HEK293 (cell line): ENCODE data around the gene OSBP2.

Experiments
- CTCF ChIA-PET: fragments of 350-600 bp; formaldehyde crosslinking; extraction: SDS; loops from one replicate; lab custom pipeline; 2021; ENCODE audit warnings: antibody characterized with exemption; lab: Yijun Ruan, JAX
- POLR2A ChIA-PET: fragments of 300-600 bp; formaldehyde crosslinking; extraction: SDS; loops from one replicate; lab custom pipeline; 2020; ENCODE audit warnings: antibody characterized with exemption, inconsistent platforms; lab: Yijun Ruan, JAX
- H3K27ac ChIP-seq: fragments of 200-500 bp; sonication (Bioruptor generic); 2 replicates; pipeline ENCODE4 v1.5.1; 2014; ENCODE audit warnings: low read depth, low read length, control low read depth, inconsistent platforms; ENCODE audit errors: extremely low read depth
- H3K36me3 ChIP-seq, 2 experiments: fragments of 200-500 bp in 1 of 2; sonication (Bioruptor generic) in 1 of 2; 1 replicate in 1 of 2; 2 replicates in 1 of 2; pipeline ENCODE4 v1.5.1; 2014 to 2017; ENCODE audit warnings: inconsistent platforms in 2 of 2, low read length in 2 of 2; ENCODE audit not compliant: control insufficient read depth in 2 of 2, insufficient read depth in 1 of 2
- H3K4me1 ChIP-seq: fragments of 200-500 bp; sonication (Bioruptor generic); 2 replicates; pipeline ENCODE4 v1.5.1; 2014; ENCODE audit warnings: mild to moderate bottlenecking, low read length, inconsistent platforms; ENCODE audit not compliant: control insufficient read depth, insufficient read depth
- H3K4me3 ChIP-seq: 2 replicates; pipeline ENCODE4 v1.5.1; 2011; ENCODE audit warnings: low read depth, mild to moderate bottlenecking, control low read depth, low read length, moderate library complexity
- H3K9me3 ChIP-seq: fragments of 200-500 bp; sonication (Bioruptor generic); 2 replicates; pipeline ENCODE4 v1.5.1; 2014; ENCODE audit warnings: low read depth, low read length, inconsistent platforms; ENCODE audit not compliant: control insufficient read depth, insufficient read depth
- GFI1B ChIP-seq: fragments of 450-650 bp; formaldehyde crosslinking; IDR thresholded peaks from 2 replicates; pipeline ENCODE4 v1.5.1; 2016; ENCODE audit warnings: missing biosample characterization, missing genetic modification characterization
- OVOL3 ChIP-seq: fragments of 450-650 bp; formaldehyde crosslinking; IDR thresholded peaks from 2 replicates; pipeline ENCODE4 v1.5.1; 2016; ENCODE audit warnings: missing biosample characterization, missing genetic modification characterization
- PRDM10 ChIP-seq: fragments of 450-650 bp; formaldehyde crosslinking; IDR thresholded peaks from 2 replicates; pipeline ENCODE4 v1.5.1; 2016; ENCODE audit warnings: missing biosample characterization, missing genetic modification characterization
- RBAK ChIP-seq: fragments of 450-650 bp; formaldehyde crosslinking; IDR thresholded peaks from 2 replicates; pipeline ENCODE4 v1.5.1; 2016; ENCODE audit warnings: missing biosample characterization, missing genetic modification characterization
- SCRT2 ChIP-seq: fragments of 450-650 bp; formaldehyde crosslinking; IDR thresholded peaks from 2 replicates; pipeline ENCODE4 v1.5.1; 2016; ENCODE audit warnings: missing biosample characterization, missing genetic modification characterization
- YY2 ChIP-seq: fragments of 450-650 bp; formaldehyde crosslinking; IDR thresholded peaks from 2 replicates; pipeline ENCODE4 v1.5.1; 2016; ENCODE audit warnings: missing biosample characterization, missing genetic modification characterization
- ZBTB7A ChIP-seq: fragments of 450-650 bp; formaldehyde crosslinking; IDR thresholded peaks from 2 replicates; pipeline ENCODE4 v1.5.1; 2016; ENCODE audit warnings: low read depth, missing biosample characterization, missing genetic modification characterization
- ZBTB8A ChIP-seq: fragments of 450-650 bp; formaldehyde crosslinking; IDR thresholded peaks from 2 replicates; pipeline ENCODE4 v1.5.1; 2016; ENCODE audit warnings: missing biosample characterization, missing genetic modification characterization
- ZNF146 ChIP-seq: fragments of 450-650 bp; formaldehyde crosslinking; IDR thresholded peaks from 2 replicates; pipeline ENCODE4 v1.5.1; 2016; ENCODE audit warnings: missing biosample characterization, missing genetic modification characterization
- ZNF175 ChIP-seq: fragments of 450-650 bp; formaldehyde crosslinking; IDR thresholded peaks from 2 replicates; pipeline ENCODE4 v1.5.1; 2016; ENCODE audit warnings: missing biosample characterization, missing genetic modification characterization
- ZNF18 ChIP-seq: fragments of 450-650 bp; formaldehyde crosslinking; IDR thresholded peaks from 2 replicates; pipeline ENCODE4 v1.5.1; 2016; ENCODE audit warnings: missing biosample characterization, missing genetic modification characterization
- ZNF23 ChIP-seq: fragments of 450-650 bp; formaldehyde crosslinking; IDR thresholded peaks from 2 replicates; pipeline ENCODE4 v1.5.1; 2016; ENCODE audit warnings: missing biosample characterization, missing genetic modification characterization, borderline replicate concordance
- ZNF266 ChIP-seq: fragments of 450-650 bp; formaldehyde crosslinking; IDR thresholded peaks from 2 replicates; pipeline ENCODE4 v1.5.1; 2016; ENCODE audit warnings: missing biosample characterization, missing genetic modification characterization, low read depth
- ZNF510 ChIP-seq: fragments of 450-650 bp; formaldehyde crosslinking; IDR thresholded peaks from 2 replicates; pipeline ENCODE4 v1.5.1; 2018; ENCODE audit warnings: mild to moderate bottlenecking, missing genetic modification characterization, missing biosample characterization; ENCODE audit not compliant: insufficient replicate concordance
- ZNF521 ChIP-seq: fragments of 450-650 bp; formaldehyde crosslinking; IDR thresholded peaks from 2 replicates; pipeline ENCODE4 v1.5.1; 2017; ENCODE audit warnings: missing biosample characterization, mild to moderate bottlenecking, missing genetic modification characterization
- ZNF600 ChIP-seq: fragments of 450-650 bp; formaldehyde crosslinking; IDR thresholded peaks from 2 replicates; pipeline ENCODE4 v1.5.1; 2016; ENCODE audit warnings: missing biosample characterization, missing genetic modification characterization
- TF ChIP-seq, protein P1 (sequence below): fragments of 450-650 bp; formaldehyde crosslinking; IDR thresholded peaks from 2 replicates; pipeline ENCODE4 v1.5.1; 2016; ENCODE audit warnings: missing biosample characterization, missing genetic modification characterization
- TF ChIP-seq, protein P2 (sequence below): fragments of 450-650 bp; formaldehyde crosslinking; IDR thresholded peaks from 2 replicates; pipeline ENCODE4 v1.5.1; 2017; ENCODE audit warnings: missing biosample characterization, missing genetic modification characterization
- TF ChIP-seq, protein P3 (sequence below): fragments of 450-650 bp; formaldehyde crosslinking; IDR thresholded peaks from 2 replicates; pipeline ENCODE4 v1.5.1; 2017; ENCODE audit warnings: missing biosample characterization, mild to moderate bottlenecking, missing genetic modification characterization, moderate library complexity
- TF ChIP-seq, protein P4 (sequence below): fragments of 450-650 bp; formaldehyde crosslinking; IDR thresholded peaks from 2 replicates; pipeline ENCODE4 v1.5.1; 2016; ENCODE audit warnings: missing biosample characterization, missing genetic modification characterization

The OSBP2 gene

GRCh38 chr22:30860176-30861105 lies 165.8 kb downstream of the OSBP2 start:
- CTCF ChIA-PET, result interaction anchor here (0.6 to 1.8 kb wide), 2 partner anchors 59 to 227 kb away, joined by 3 to 6 read pairs; no protein-coding TSS in a partner anchor
- no peaks in the 10 kb centered on the region for H3K36me3 ChIP-seq
- POLR2A ChIA-PET, result no interaction called here
- no peaks in the 10 kb centered on the region for H3K4me1 ChIP-seq
- H3K9me3 ChIP-seq, result no peaks in the 10 kb centered on the region
- no peak overlapping the region for H3K4me3 ChIP-seq
- TF ChIP-seq, protein P1, sequence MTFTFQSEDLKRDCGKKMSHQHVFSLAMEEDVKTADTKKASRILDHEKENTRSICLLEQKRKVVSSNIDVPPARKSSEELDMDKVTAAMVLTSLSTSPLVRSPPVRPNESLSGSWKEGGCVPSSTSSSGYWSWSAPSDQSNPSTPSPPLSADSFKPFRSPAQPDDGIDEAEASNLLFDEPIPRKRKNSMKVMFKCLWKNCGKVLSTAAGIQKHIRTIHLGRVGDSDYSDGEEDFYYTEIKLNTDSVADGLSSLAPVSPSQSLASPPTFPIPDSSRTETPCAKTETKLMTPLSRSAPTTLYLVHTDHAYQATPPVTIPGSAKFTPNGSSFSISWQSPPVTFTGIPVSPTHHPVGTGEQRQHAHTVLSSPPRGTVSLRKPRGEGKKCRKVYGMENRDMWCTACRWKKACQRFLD (tag by site-specific recombination), result no peak
- TF ChIP-seq, protein P2, sequence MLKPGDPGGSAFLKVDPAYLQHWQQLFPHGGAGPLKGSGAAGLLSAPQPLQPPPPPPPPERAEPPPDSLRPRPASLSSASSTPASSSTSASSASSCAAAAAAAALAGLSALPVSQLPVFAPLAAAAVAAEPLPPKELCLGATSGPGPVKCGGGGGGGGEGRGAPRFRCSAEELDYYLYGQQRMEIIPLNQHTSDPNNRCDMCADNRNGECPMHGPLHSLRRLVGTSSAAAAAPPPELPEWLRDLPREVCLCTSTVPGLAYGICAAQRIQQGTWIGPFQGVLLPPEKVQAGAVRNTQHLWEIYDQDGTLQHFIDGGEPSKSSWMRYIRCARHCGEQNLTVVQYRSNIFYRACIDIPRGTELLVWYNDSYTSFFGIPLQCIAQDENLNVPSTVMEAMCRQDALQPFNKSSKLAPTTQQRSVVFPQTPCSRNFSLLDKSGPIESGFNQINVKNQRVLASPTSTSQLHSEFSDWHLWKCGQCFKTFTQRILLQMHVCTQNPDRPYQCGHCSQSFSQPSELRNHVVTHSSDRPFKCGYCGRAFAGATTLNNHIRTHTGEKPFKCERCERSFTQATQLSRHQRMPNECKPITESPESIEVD (tag by site-specific recombination), result no peak
- no peak for TF ChIP-seq YY2
- TF ChIP-seq ZNF18 (tag by site-specific recombination), result no peak
- TF ChIP-seq RBAK (tag by site-specific recombination), result no peak
- no peak for TF ChIP-seq ZNF600 (tag by site-specific recombination)
- TF ChIP-seq SCRT2, result no peak
- no peak for TF ChIP-seq ZNF521 (tag by site-specific recombination)
- TF ChIP-seq, protein P3, sequence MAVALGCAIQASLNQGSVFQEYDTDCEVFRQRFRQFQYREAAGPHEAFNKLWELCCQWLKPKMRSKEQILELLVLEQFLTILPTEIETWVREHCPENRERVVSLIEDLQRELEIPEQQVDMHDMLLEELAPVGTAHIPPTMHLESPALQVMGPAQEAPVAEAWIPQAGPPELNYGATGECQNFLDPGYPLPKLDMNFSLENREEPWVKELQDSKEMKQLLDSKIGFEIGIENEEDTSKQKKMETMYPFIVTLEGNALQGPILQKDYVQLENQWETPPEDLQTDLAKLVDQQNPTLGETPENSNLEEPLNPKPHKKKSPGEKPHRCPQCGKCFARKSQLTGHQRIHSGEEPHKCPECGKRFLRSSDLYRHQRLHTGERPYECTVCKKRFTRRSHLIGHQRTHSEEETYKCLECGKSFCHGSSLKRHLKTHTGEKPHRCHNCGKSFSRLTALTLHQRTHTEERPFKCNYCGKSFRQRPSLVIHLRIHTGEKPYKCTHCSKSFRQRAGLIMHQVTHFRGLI (tag by site-specific recombination), result no peak
- no peak for TF ChIP-seq ZNF146
- no peak for TF ChIP-seq ZNF266 (tag by site-specific recombination)
- TF ChIP-seq OVOL3 (tag by site-specific recombination), result no peak
- no peak for TF ChIP-seq ZBTB8A (tag by site-specific recombination)
- no peak for TF ChIP-seq GFI1B (tag by site-specific recombination)
- no peak for TF ChIP-seq ZBTB7A (tag by site-specific recombination)
- no peak for TF ChIP-seq ZNF23 (tag by site-specific recombination)
- TF ChIP-seq ZNF175, result no peak
- TF ChIP-seq, protein P4, sequence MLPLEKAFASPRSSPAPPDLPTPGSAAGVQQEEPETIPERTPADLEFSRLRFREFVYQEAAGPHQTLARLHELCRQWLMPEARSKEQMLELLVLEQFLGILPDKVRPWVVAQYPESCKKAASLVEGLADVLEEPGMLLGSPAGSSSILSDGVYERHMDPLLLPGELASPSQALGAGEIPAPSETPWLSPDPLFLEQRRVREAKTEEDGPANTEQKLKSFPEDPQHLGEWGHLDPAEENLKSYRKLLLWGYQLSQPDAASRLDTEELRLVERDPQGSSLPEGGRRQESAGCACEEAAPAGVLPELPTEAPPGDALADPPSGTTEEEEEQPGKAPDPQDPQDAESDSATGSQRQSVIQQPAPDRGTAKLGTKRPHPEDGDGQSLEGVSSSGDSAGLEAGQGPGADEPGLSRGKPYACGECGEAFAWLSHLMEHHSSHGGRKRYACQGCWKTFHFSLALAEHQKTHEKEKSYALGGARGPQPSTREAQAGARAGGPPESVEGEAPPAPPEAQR (tag by site-specific recombination), result no peak
- TF ChIP-seq PRDM10, result no peak
- no peak for TF ChIP-seq ZNF510 (tag by site-specific recombination)
- no peak overlapping the region for H3K27ac ChIP-seq
